Erythroblast (primary cell): ENCODE results near the gene NRG2.
A peak's percentile ranks its signal among the peaks of the same experiment; 100 is the strongest.

ENCODE experiments used
- DNase-seq, 2 experiments: peaks; one replicate each; lab custom pipeline; 2025; lab: John Stamatoyannopoulos, UW
- GATA1 ChIP-seq: IDR thresholded peaks from 2 replicates; pipeline ENCODE4 v1.6.1; 2011; ENCODE audit warnings: low read depth, mild to moderate bottlenecking, control low read depth, low read length, moderate library complexity
- POLR2A ChIP-seq: IDR thresholded peaks from 2 replicates; pipeline ENCODE4 v1.6.1; 2011; ENCODE audit warnings: mild to moderate bottlenecking, low read length

The NRG2 gene

DNA sequence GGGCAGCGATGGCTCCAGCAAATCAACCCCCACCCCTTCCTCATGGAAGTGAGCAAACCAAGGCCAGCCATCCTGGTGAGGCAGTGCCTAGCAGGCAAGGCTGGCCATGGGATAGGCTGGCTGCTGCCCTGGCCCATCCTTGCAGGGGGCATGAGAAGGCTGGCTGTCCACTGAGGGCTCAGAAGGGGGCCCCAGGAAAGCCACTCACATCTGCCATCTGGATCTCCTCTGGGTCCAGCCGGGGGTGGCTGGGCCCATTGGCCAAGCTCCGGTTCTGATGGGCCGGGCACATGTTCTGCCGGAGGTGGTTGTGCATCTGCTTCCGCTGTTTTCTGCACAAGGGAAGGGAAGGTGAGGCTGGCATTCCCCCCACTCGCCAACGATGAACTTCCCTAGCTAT, 190.4 kb downstream of the NRG2 start:
- no peak for TF ChIP-seq GATA1
- TF ChIP-seq POLR2A = no peak
- no peak for DNase-seq

DNA sequence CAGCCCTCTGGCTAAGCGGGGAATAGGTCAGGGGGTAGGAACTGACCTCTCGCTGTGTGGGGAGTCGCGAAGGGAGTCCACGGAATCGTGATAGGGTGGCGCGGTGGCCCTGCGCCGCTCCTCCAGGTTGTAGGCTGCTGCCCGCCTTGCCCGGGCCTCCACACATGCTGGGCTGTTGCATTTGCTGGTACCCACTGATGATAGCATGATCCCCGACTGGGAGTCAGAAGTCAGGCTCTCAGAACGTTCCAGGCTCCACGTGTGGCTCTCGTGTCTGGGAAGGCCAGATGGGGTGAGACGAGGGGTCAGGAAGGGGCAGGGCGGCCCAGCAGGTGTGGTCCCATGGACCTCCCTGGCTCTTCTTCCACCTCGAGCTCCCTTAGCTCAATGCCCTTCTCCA, 191.5 kb downstream of the NRG2 start:
- no peak for DNase-seq
- no peak for TF ChIP-seq POLR2A
- no peak for TF ChIP-seq GATA1

DNA sequence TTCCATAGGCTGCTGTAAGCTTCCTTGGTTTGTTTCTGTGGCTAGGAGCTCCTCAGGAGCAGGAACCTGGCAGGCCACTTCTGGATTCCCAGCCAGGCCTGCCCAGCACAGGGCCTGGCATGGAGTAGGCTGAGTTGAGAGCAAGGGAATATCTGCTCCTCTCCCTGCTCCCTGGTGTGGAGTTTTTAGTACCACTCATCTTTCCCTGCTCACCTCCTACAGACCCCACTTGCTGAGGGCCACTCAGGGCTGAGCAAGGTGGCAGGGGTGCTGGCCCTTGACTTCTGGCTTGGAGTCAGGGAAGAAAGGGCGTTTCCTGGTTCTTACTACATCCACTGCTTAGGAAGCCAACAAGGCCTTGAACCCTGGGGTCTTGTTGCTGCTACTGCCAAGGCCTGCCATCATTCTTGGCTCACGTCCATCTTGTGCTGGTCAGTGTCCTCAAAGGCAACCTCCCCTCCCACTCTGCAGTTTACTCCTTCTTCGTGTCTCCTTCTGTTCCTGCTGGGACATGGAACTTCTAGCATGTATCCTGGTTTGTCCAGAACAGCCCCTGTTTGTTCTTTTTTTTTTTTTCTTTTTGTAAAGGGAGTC, 192.6 kb downstream of the NRG2 start:
- no peak for DNase-seq
- TF ChIP-seq GATA1 = no peak
- TF ChIP-seq POLR2A = no peak

DNA sequence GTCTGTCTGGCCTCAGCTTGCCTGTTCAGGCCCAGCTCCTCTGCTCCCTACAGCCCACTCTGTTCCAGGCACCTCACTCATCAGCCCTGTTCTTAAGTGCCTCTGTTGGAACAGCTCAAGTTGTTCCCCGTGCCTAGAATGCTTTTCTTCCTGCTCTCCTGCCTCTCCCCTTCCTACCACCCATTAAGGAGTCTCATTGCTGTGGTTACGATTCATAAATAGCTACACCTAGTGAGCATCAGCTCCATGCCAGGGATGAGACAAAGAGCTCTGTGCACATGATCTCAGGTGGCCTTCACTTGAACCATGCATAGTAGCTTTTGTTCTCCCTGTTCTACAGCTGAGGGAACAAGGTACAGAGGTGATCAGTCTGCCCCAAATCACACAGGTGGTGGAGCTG, 193.2 kb downstream of the NRG2 start:
- TF ChIP-seq GATA1 (no peak), POLR2A (no peak)
- no peak for DNase-seq

DNA sequence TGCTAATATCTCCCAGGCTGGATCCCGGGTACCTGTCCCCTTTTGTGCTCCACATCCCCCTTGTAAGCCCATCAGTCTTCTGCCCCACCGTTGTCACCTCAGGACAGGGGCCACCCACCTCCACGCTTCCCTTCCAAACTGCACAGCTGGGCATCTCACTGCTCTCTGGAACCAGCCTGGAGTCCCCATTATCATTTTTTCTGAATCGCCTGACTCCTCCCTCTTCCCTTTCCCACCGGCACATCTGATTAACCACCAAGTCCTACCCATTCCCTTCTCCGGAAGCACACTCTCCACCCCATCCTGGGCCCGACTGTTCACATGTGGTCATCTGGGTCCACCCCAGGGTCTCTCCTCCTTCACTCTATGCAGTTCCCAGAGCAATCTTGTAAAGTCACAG, 193.6 kb downstream of the NRG2 start:
- no peak for DNase-seq
- TF ChIP-seq GATA1 (no peak), POLR2A (no peak)

DNA sequence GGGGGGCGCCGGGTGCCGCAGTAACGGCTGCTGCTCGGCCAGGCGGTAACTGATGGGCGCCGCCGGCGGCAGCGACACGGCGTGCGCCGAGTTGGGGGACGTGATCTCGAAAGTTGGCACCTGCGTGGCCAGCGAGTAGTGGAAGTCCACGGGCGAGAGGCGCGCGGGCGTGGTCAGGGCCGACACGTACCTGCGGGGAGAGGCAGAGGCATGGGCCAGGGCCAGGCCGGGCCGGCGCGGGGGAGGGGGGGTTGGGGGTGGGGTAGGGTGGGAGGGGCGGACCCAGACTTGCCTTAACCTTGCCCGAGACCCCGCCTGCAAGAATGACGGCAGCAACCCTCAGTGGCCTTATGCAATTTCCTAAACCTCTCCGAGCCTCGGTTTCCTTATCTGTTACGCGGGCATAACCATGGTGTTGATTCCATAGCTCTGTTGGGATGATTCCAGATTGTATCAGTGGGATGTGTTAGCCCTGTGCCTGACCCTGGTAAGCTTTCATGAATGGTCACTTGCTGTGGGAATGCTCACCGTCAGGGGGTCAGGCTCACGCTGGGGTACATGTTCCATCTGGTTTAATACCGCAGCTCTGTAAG, 194.5 kb downstream of the NRG2 start:
- TF ChIP-seq POLR2A = no peak
- TF ChIP-seq GATA1 = no peak
- no peak for DNase-seq

DNA sequence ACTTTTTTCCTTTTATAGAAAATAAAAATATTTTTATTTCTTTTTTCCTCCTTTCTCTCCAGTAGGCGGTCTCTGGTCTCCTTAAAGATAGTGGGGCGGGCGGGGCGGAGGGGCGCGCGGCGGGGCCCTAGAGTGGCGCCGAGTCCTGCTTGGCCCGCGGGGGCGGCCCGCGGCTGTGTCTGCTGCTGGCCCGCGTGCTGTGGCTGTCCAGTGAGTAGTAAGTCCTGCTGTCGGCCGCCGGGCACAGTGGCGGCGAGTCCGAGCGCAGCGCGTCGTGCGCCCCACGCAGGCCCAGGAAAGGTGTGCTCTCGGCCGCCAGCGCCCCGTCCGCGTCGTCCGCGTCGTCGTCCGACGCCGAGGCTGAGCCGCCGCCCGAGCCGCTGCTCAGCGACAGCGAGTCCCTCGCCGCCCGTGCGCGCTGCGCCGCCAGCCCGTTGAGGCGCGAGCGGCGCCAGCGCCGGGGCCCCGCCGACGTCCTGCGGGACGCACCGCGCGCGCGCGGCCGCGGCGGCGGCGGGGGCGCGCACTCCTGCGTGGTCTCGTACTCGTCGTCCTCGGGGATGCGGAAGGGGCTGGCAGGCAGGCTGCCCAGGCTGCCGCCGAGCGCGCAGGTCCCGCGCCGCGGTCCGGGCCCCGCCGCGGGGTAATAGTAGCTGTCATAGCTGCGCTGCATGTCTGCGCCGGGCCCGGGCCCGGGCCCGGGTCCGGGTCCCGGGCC, 195.2 kb downstream of the NRG2 start:
- TF ChIP-seq POLR2A = no peak
- no peak for TF ChIP-seq GATA1
- DNase-seq = peak; percentile 14 to 26

DNA sequence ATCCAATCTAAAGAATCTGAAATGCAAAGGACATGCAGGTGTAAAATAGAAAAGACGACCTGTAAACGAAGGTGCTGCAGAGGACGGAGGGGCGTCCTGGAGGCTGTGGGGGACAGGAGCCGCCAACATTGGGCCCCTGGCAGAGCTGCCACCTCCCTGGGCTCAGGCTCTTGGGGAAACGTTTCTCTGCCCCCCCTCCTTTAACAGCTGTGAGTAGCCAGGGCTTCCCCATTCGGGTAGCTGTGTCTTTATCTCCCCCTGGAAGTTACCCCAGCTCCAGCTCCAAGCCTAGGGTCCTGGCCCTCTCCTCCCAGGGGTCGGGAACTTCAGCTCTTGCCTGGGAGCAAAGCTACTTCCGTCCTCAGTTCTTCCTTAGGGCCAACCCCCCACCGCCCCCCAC, 196.0 kb downstream of the NRG2 start:
- no peak for DNase-seq
- TF ChIP-seq GATA1 (no peak), POLR2A (no peak)

DNA sequence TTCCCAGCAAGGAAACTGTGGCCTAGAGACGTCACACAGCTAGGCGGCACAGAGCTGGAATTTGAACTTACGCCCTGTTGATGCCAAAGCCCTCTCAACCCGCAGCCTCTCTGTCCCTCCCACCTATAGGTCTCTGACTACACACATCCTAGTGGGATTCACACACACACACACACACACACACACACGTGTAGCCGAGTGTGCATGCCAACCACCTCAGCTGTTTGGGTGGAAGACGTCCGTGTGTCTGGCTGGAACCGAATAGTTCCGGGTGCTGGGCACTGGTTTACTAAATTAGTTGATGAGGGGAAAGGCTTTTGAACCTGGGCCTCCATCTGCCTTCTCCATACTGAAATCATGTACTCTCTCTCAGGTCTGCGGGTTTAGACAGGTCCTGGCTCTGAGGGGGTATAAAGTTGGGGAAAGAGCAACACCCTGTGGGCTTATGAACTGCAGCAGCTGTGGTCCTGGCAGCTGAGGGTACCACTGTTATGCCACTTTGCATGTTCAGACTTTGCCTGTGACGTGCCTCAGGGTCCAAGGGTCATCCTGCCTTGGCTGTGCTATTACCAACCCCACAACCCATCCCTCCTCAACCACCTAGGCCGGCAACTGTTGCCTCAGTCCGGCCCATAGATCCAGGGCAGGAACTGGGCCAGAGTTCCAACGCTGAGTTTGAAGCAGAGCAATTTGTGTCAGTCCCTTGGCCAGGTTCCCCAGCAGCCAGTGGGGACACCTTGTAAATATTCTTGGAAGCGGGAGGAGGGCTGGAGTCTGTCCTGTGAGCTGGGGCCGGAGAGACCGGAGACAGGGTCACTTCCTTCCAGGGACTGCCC, 197.0 kb downstream of the NRG2 start:
- DNase-seq = no peak
- TF ChIP-seq GATA1 = no peak
- TF ChIP-seq POLR2A = no peak

DNA sequence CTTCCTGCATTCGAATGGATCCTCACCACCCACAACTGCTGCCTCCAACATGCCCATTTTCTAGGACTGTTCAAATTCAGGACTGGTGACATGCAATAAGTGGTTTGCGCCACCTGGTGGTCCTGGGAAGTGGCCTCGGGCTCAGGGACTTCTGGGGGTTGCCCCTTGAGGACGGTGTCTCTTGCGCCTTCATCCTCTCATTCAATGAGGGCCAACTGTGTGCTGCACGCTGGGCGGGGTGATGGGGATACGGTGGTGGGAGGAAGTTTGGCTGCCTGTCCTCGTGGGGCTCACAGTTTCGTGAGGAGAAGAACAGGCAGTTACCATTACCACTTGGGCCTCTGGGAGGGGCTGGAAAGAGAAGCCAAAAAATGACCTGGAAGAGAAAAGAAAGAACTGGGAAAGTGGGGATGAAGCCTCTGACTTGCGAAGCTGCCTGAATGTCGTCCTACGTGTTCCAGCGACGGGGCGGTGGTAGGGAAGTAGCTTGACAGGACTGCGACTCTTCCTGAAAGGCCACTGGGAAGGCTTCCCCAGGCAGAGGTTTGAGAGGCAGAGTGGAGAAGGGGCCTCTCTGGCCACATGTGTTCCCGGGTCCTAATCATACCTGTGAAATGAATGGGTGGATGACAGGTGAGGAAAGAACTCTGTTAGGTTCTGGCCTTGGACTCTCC, 198.5 kb downstream of the NRG2 start:
- no peak for TF ChIP-seq GATA1
- TF ChIP-seq POLR2A = no peak
- peak; percentile 71 to 79 for DNase-seq

DNA sequence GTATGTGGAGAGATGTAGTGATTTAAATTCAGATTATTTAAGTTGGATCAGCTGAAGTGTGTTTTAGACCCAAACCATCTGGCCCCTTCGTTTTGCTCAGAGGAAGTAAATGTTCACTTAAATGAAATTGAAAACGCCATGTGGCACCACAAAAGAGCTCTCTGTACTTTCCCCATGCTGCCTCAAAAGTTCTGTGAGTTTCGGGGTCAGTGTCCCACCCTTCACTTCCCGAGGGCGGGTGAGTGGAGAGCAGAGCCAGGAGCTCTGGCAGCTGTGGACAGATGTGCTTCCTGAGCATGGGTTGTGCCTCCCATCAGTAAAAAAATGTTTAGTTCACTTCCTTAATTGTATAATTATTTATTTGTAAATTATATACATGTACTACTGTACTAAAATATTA, 199.1 kb downstream of the NRG2 start:
- TF ChIP-seq GATA1 = no peak
- TF ChIP-seq POLR2A = no peak
- DNase-seq = no peak

DNA sequence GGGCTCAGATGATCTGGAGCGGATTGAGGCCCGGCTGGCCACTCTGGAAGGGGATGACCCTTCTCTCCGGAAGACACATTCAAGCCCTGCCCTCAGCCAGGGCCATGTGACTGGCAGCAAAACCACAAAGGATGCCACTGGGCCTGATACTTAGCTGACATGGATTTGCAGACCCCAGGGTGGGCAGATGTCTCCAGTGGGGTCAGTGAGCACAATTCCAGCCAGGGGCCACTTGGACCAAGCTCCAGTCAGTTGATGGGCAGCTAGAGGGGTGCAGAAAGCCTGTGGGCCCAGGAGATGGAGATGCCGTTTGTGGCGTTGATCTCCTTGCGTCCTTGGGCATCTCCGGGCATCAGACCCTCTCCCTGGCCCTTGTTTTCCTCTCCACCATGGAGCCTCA, 200.8 kb downstream of the NRG2 start:
- no peak for DNase-seq
- no peak for TF ChIP-seq GATA1
- TF ChIP-seq POLR2A = no peak

DNA sequence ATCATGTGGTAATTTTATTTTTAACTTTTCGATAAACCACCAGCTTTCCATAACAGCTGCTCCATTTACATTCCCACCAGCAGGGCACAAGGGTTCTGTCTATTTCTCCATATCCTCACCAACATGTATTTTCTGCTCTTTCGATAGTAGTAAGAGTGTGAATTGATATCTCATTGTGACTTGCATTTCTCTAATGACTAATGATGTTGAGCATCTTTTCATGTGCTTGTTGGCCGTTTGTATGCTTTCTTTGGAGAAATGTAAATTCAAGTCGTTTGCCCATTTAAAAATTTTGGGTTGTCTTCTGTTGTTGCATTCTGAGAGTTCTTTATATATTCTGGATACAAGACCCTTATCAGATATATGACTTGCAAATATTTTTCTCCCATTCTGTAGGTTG, 201.6 kb downstream of the NRG2 start:
- TF ChIP-seq GATA1 (no peak), POLR2A (no peak)
- peak in 1 of 2 experiments; percentile 34 for DNase-seq

DNA sequence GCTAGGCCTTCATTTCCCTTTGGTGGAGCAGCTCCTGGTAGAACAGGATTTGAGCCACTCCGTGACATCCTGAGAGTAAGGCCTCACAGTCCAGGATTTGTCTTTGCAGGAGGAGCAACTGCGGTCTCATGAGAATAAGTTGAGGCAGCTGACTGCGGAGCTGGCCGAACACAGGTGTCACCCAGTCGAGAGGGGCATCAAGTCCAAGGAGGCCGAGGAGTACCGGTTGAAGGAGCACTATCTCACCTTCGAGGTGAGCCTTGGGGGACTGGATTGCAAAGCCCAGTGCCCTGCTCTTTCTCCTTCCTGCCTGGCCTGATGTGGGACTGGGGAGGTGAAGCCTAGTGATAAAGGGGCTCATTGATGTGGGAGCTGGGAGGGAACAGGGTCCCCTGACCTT, 203.2 kb downstream of the NRG2 start:
- DNase-seq = no peak
- no peak for TF ChIP-seq POLR2A
